ENCODE results near the gene OR12D1.
"Not testable (repeated sequence)": the region's sequence is repeated elsewhere in the genome, so short reads cannot be mapped to it uniquely, and the experiment has no call there.

Gene OR12D1

DNA sequence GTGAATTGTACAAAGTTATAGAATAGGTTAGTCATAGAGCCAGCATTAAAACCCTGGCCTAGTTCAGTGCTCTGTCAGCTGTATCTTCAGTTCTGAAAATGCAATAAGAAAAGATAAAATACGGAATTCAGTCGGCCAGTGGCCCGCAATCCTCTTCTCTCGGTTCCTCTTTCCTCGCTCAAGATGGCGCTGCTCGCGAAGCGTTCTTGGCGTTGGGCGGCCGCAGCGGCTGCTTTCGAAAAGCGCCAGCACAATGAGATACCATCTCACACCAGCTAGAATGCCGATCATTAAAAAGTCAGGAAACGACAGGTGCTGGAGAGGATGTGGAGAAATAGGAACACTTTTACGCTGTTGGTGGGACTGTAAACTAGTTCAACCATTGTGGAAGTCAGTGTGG, 22.0 kb downstream of the OR12D1 start:
- H3K27ac Mint-ChIP-seq (ENCODE audit: low read depth); H3K4me1 Mint-ChIP-seq; H3K4me3 Mint-ChIP-seq; DNase-seq (ENCODE audit: low spot score in 2 of 2); ATAC-seq (replicated peaks; ENCODE audit: extremely low read depth, poor library complexity, severe bottlenecking); H3K36me3 Mint-ChIP-seq (ENCODE audit: insufficient read depth): not testable (repeated sequence)
- H3K27me3 Mint-ChIP-seq, result peaks cover 83% of the 10 kb centered on the region
- H3K9me3 Mint-ChIP-seq, result peaks cover 10% of the 10 kb centered on the region

DNA sequence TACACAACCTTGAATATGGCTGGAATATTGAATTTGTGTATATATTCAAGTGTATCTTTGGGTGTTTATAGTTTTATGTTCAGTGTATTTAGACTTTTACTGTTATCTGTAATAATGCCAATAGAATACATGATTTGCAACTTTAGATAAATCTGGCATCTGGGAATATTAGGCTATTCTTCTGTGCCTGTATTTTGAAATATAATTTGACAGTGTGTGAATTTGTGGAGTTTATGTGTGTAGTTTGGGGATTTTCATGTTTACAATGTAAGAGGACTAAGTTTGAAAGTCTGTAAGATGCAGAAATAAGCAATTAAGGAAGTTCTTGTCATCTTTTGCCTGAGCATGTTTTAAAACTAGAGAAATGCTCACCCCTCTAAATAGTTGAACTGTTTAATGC, 24.3 kb downstream of the OR12D1 start, which contains the start of gene OR10C1:
OR10C1 (plus strand) TSS at position 301 of the 400 bp plus-strand sequence. CDS start 710 bp downstream, outside the sequence.
- DNase-seq (ENCODE audit: low spot score in 2 of 2), result no peak
- Mint-ChIP-seq H3K9me3 (peaks cover 6% of the 10 kb centered on the region), H3K4me3 (no peak within 1 kb of the TSS), H3K27me3 (peaks cover 81% of the 10 kb centered on the region), H3K27ac (ENCODE audit: low read depth) (no peak within 1 kb of the TSS), H3K4me1 (no peaks in the 10 kb centered on the region), H3K36me3 (ENCODE audit: insufficient read depth) (no peaks in the 10 kb centered on the region)
- ATAC-seq (replicated peaks; ENCODE audit: extremely low read depth, poor library complexity, severe bottlenecking), result no peak

GRCh38 chr6:29442719-29443118, 28.0 kb downstream of the OR12D1 start:
- no peak for DNase-seq (ENCODE audit: low spot score in 2 of 2)
- H3K4me1 Mint-ChIP-seq, result no peaks in the 10 kb centered on the region
- no peak overlapping the region for H3K4me3 Mint-ChIP-seq
- H3K27ac Mint-ChIP-seq (ENCODE audit: low read depth), result no peak overlapping the region
- H3K36me3 Mint-ChIP-seq (ENCODE audit: insufficient read depth), result no peaks in the 10 kb centered on the region
- no peak for ATAC-seq (replicated peaks; ENCODE audit: extremely low read depth, poor library complexity, severe bottlenecking)
- H3K9me3 Mint-ChIP-seq, result no peaks in the 10 kb centered on the region
- H3K27me3 Mint-ChIP-seq, result peaks cover 93% of the 10 kb centered on the region

DNA sequence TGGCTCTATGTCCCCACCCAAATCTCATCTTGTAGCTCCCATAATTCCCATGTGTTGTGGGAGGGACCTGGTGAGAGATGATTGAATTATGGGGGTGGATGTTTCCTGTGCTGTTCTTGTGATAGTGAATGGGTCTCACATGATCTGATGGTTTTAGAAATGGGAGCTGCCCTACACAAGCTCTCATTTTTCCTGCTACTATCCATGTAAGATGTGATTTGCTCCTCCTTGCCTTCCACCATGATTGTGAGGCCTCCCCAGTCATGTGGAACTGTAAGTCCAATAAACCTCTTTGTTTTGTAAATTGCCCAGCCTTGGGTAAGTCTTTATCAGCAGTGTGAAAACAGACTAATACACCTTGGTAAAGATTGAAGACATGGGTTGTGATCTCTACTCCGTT, 29.3 kb downstream of the OR12D1 start:
- H3K27ac Mint-ChIP-seq (ENCODE audit: low read depth); H3K9me3 Mint-ChIP-seq; H3K4me1 Mint-ChIP-seq; ATAC-seq (replicated peaks; ENCODE audit: extremely low read depth, poor library complexity, severe bottlenecking); DNase-seq (ENCODE audit: low spot score in 2 of 2); H3K36me3 Mint-ChIP-seq (ENCODE audit: insufficient read depth); H3K4me3 Mint-ChIP-seq: not testable (repeated sequence)
- peaks cover 97% of the 10 kb centered on the region for H3K27me3 Mint-ChIP-seq

DNA sequence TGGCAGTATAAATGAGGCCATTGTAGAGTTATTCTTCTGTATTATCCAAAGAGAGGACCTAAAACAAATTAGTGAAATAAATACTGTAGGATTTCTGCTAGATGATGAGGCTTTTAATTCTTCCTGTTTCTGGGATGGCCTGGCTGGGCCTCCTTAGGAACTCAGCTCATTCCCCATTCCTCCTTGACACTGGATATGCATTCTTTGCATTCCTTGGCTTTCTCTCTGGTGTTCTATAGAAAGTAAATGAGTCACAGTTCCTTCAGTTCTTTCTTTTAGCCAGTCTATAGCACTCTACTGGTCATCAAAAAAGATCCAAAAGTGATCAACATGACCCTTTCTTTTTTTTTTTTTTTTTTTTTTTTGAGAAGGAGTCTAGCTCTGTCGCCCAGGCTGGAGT, 32.9 kb downstream of the OR12D1 start:
- ATAC-seq (replicated peaks; ENCODE audit: extremely low read depth, poor library complexity, severe bottlenecking) (no peak), DNase-seq (ENCODE audit: low spot score in 2 of 2) (no peak)
- no peak overlapping the region for H3K4me3 Mint-ChIP-seq
- H3K36me3 Mint-ChIP-seq (ENCODE audit: insufficient read depth), result no peaks in the 10 kb centered on the region
- no peaks in the 10 kb centered on the region for H3K4me1 Mint-ChIP-seq
- peaks cover 8% of the 10 kb centered on the region for H3K9me3 Mint-ChIP-seq
- H3K27me3 Mint-ChIP-seq, result peaks cover 97% of the 10 kb centered on the region
- no peak overlapping the region for H3K27ac Mint-ChIP-seq (ENCODE audit: low read depth)

DNA sequence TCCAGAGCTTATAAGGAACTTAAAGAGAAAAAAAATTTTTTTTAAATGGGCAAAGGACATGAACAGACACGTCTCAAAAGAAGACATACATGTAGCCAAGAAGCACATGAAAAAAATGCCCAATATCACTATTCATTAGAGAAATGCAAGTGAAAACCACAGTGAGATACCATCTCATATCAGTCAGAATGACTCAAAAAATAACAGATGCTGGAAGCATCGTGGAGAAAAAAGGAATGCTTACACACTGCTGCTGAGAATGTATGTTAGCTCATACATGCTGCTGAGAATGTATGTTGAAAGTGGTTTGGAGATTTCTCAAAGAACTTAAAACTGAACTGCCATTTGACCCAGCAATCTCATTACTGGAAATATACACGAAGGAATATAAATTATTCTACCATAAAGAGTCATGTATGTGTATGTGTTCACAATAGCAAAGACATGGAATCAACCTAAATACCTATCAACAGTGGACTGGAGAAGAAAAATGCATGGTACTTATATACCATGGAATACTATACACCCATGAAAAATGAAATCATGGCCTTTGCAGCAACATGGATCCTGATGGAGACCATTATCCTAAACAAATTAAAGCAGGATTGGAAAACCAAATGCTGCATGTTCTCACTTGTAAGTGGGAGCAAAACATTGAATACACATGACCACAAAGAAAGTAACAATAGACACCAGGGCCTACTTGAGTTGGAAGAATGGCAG, 36.9 kb downstream of the OR12D1 start:
- H3K36me3 Mint-ChIP-seq (ENCODE audit: insufficient read depth), result no peaks in the 10 kb centered on the region
- no peak overlapping the region for H3K27ac Mint-ChIP-seq (ENCODE audit: low read depth)
- DNase-seq (ENCODE audit: low spot score in 2 of 2), result no peak
- no peaks in the 10 kb centered on the region for H3K4me1 Mint-ChIP-seq
- H3K27me3 Mint-ChIP-seq, result peaks cover 58% of the 10 kb centered on the region
- no peak overlapping the region for H3K4me3 Mint-ChIP-seq
- H3K9me3 Mint-ChIP-seq, result peaks cover 8% of the 10 kb centered on the region
- ATAC-seq (replicated peaks; ENCODE audit: extremely low read depth, poor library complexity, severe bottlenecking), result no peak

DNA sequence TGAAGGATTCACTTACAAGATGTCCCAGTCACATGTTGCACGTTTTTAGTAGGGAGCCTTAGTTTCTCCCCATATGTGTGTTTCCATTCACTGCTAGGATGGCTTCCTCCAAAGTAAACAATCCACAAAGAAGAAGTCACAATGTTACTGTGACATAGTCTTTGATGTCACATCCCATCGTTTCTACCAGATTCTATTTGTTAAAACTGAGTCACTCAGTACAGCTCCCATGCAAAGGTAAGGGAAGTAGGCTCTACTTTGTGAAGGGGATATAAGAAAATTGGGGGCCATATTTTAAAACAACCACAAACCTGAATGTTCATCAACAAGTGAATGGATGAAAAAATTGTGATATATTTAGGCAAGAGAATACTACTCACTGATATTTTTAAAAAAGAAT, 42.2 kb downstream of the OR12D1 start, which contains the start of the genes OR11A1 and OR2H1:
OR11A1 (minus strand) TSS at position 101 of the 400 bp plus-strand sequence. CDS start 29,430 bp downstream, outside the sequence.
OR2H1 (plus strand) TSS at position 185 of the 400 bp plus-strand sequence. CDS start 4,615 bp downstream, outside the sequence.
- Mint-ChIP-seq H3K27ac (ENCODE audit: low read depth) (no peak within 1 kb of the TSS), H3K27me3 (peaks cover 12% of the 10 kb centered on the region), H3K9me3 (no peaks in the 10 kb centered on the region), H3K4me1 (no peaks in the 10 kb centered on the region), H3K36me3 (ENCODE audit: insufficient read depth) (no peaks in the 10 kb centered on the region), H3K4me3 (no peak within 1 kb of the TSS)
- no peak for DNase-seq (ENCODE audit: low spot score in 2 of 2)
- ATAC-seq (replicated peaks; ENCODE audit: extremely low read depth, poor library complexity, severe bottlenecking), result no peak

GRCh38 chr6:29461021-29461814, 46.5 kb downstream of the OR12D1 start:
- Mint-ChIP-seq H3K4me1 (no peaks in the 10 kb centered on the region), H3K4me3 (no peak overlapping the region), H3K27me3 (peaks cover 35% of the 10 kb centered on the region), H3K27ac (ENCODE audit: low read depth) (no peak overlapping the region), H3K36me3 (ENCODE audit: insufficient read depth) (no peaks in the 10 kb centered on the region), H3K9me3 (no peaks in the 10 kb centered on the region)
- no peak for ATAC-seq (replicated peaks; ENCODE audit: extremely low read depth, poor library complexity, severe bottlenecking)
- no peak for DNase-seq (ENCODE audit: low spot score in 2 of 2)

DNA sequence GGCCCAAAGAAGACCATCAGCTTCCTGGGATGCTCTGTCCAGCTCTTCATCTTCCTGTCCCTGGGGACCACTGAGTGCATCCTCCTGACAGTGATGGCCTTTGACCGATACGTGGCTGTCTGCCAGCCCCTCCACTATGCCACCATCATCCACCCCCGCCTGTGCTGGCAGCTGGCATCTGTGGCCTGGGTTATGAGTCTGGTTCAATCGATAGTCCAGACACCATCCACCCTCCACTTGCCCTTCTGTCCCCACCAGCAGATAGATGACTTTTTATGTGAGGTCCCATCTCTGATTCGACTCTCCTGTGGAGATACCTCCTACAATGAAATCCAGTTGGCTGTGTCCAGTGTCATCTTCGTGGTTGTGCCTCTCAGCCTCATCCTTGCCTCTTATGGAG, 47.3 kb downstream of the OR12D1 start:
- Mint-ChIP-seq H3K4me3 (no peak overlapping the region), H3K9me3 (no peaks in the 10 kb centered on the region), H3K36me3 (ENCODE audit: insufficient read depth) (no peaks in the 10 kb centered on the region), H3K27ac (ENCODE audit: low read depth) (no peak overlapping the region), H3K4me1 (no peaks in the 10 kb centered on the region), H3K27me3 (peaks cover 35% of the 10 kb centered on the region)
- DNase-seq (ENCODE audit: low spot score in 2 of 2), result no peak
- no peak for ATAC-seq (replicated peaks; ENCODE audit: extremely low read depth, poor library complexity, severe bottlenecking)

GRCh38 chr6:29465279-29465678, 50.6 kb downstream of the OR12D1 start:
- Mint-ChIP-seq H3K9me3 (no peaks in the 10 kb centered on the region), H3K27ac (ENCODE audit: low read depth) (no peak overlapping the region), H3K4me3 (no peak overlapping the region), H3K36me3 (ENCODE audit: insufficient read depth) (no peaks in the 10 kb centered on the region), H3K27me3 (peaks cover 55% of the 10 kb centered on the region), H3K4me1 (no peaks in the 10 kb centered on the region)
- no peak for ATAC-seq (replicated peaks; ENCODE audit: extremely low read depth, poor library complexity, severe bottlenecking)
- no peak for DNase-seq (ENCODE audit: low spot score in 2 of 2)

DNA sequence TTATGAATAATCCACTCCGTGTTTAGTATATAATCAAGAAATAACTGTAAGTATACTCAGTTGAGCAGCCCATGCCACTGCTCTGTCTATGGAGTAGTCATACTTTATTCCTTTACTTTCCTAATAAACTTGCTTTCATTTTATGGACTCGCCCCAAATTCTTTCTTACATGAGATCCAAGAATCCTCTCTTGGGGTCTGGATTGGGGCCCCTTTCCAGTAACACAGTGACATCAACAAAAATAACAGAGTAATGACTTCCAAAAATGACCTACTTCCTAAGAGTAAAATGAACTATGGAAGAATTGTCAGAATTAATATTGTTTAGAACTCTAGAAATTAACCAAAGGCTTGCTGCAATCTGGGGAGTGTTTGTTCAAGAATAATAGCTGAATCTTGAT, 51.1 kb downstream of the OR12D1 start:
- ATAC-seq (replicated peaks; ENCODE audit: extremely low read depth, poor library complexity, severe bottlenecking) (no peak), DNase-seq (ENCODE audit: low spot score in 2 of 2) (no peak)
- Mint-ChIP-seq H3K9me3 (no peaks in the 10 kb centered on the region), H3K27ac (ENCODE audit: low read depth) (no peak overlapping the region), H3K4me1 (no peaks in the 10 kb centered on the region), H3K4me3 (no peak overlapping the region), H3K36me3 (ENCODE audit: insufficient read depth) (no peaks in the 10 kb centered on the region), H3K27me3 (peaks cover 55% of the 10 kb centered on the region)

DNA sequence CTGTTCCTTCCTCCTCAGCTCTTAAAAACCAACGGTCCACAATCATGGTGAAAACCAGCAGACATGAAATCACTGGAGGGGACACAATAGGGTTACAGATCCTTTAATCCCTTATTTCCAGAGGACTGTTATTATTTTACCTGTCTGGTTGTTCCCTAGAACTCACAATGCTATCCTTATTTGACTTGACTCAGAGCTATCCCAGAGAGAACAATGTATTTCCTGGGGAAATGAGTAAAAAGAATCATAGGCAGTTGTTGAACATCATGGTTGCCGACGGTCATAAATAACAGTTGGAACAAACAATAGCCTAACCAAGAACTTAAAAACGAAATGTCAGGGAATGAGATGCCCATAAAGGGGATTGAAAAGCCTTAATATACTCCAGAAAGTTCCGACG, 51.5 kb downstream of the OR12D1 start:
- H3K4me3 Mint-ChIP-seq, result no peak overlapping the region
- no peaks in the 10 kb centered on the region for H3K4me1 Mint-ChIP-seq
- H3K9me3 Mint-ChIP-seq, result no peaks in the 10 kb centered on the region
- H3K27me3 Mint-ChIP-seq, result peaks cover 55% of the 10 kb centered on the region
- ATAC-seq (replicated peaks; ENCODE audit: extremely low read depth, poor library complexity, severe bottlenecking) (no peak), DNase-seq (ENCODE audit: low spot score in 2 of 2) (no peak)
- no peak overlapping the region for H3K27ac Mint-ChIP-seq (ENCODE audit: low read depth)
- H3K36me3 Mint-ChIP-seq (ENCODE audit: insufficient read depth), result no peaks in the 10 kb centered on the region
